Mucosa of descending colon (tissue), 3 donors: ENCODE results near the gene SMKR1. TPM values are rescaled to one million over a fixed set of nuclear protein-coding genes. Genes with fewer than 3 reads are reported as not detected.

Source experiments
- ATAC-seq: fragments of 200-7000 bp; cut with Tn5 transposase; one replicate; pipeline ENCODE4 v1.9.1; 2020; ENCODE audit warnings: mild to moderate bottlenecking, moderate library complexity
- DNase-seq, 3 donors: peaks; one replicate each; pipeline ENCODE4 v3.0.0-alpha.2; 2020
- H3K36me3 ChIP-seq: fragments of 200-600 bp; one replicate; pipeline ENCODE4 v1.8.0; 2021; ENCODE audit warnings: low read depth, mild to moderate bottlenecking
- H3K4me1 ChIP-seq: fragments of 200-600 bp; one replicate; pipeline ENCODE4 v1.8.0; 2021; ENCODE audit warnings: low read depth, mild to moderate bottlenecking
- H3K4me3 ChIP-seq: fragments of 200-600 bp; one replicate; pipeline ENCODE4 v1.8.0; 2021; ENCODE audit warnings: mild to moderate bottlenecking
- H3K9me3 ChIP-seq: fragments of 200-600 bp; one replicate; pipeline ENCODE4 v1.8.0; 2021; ENCODE audit warnings: mild to moderate bottlenecking
- intact Hi-C, 2 donors: fragments of 100-400 bp; cut with DNase I in 1 of 2; cut with micrococcal nuclease in 1 of 2; formaldehyde crosslinking; loops; one replicate each; pipeline versions ENCODE4 v1.11.0 to v1.11.1; 2022; cut with DNase I, micrococcal nuclease
- total RNA-seq, 3 donors: library from RNA; stranded (reverse); fragmentation: NEBNext Ultra II Directional in 2 of 3; extraction: Animal tissue kit (Norgen Biotek cat#: 25700) in 2 of 3; gene quantifications; one replicate each; pipeline versions ENCODE4 v1.2.1 to v1.2.4, GENCODE V29; 2021 to 2023
- TF ChIP-seq, protein P1 (sequence below): fragments of 200-600 bp; IDR thresholded peaks from one replicate; pipeline ENCODE4 v1.8.0; 2022; ENCODE audit warnings: antibody characterized with exemption, mild to moderate bottlenecking
- donor health status: DM: no; HTN: no; CAD: no; lungs with moderate emphysema.
- donor health status: DM: no; HTN: no; CAD: no.
- donor health status: DM: no; HTN: yes; CAD: no.

The SMKR1 gene
- total RNA-seq, 3 donors from 2014 or later: not detected

DNA sequence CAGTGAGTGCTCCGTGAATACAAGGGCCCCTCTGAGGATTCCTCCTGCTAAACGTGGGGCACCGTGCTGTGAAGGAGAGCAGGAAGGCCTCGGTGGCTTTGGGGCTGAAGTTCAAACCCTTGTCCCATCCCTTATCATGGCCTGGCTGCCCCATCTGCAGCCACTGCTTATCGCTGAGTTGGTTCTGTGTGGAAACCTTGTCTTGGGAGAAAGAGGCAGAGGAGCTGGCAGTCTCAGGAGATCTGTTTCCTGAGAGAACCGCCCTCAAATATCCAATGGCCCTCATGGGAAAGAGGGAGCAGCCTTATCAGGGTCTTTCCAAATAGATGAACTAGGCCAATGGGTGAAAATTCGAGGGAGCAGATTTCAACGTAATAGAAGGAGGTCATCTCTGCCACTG lies 57.2 kb downstream of the SMKR1 start:
- DNase-seq: no peak
- no peak overlapping the region for H3K4me3 ChIP-seq
- no peaks in the 10 kb centered on the region for H3K36me3 ChIP-seq
- H3K9me3 ChIP-seq: no peaks in the 10 kb centered on the region
- H3K4me1 ChIP-seq: no peaks in the 10 kb centered on the region
- ATAC-seq: no peak
- intact Hi-C loops: no loop called here
- TF ChIP-seq, protein P1, sequence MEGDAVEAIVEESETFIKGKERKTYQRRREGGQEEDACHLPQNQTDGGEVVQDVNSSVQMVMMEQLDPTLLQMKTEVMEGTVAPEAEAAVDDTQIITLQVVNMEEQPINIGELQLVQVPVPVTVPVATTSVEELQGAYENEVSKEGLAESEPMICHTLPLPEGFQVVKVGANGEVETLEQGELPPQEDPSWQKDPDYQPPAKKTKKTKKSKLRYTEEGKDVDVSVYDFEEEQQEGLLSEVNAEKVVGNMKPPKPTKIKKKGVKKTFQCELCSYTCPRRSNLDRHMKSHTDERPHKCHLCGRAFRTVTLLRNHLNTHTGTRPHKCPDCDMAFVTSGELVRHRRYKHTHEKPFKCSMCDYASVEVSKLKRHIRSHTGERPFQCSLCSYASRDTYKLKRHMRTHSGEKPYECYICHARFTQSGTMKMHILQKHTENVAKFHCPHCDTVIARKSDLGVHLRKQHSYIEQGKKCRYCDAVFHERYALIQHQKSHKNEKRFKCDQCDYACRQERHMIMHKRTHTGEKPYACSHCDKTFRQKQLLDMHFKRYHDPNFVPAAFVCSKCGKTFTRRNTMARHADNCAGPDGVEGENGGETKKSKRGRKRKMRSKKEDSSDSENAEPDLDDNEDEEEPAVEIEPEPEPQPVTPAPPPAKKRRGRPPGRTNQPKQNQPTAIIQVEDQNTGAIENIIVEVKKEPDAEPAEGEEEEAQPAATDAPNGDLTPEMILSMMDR: no peak

DNA sequence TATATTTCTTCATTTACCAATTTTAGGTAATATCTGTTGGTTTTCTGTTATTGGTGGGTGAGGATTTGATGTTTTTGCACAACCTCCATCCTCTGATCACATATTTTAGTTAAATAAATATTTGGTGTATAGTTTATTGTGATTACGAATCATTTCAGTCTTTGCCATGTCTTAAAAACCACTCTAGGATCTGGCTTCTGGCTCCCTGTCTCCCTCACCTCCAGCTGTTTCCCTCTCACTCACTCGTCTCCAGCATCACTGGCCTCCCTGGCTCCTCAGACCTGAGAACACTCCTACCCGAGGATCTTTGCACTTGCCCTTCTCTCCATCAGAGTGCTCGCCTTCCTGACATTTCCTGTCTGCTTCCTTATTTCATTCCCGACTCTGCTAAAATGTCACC lies 58.5 kb downstream of the SMKR1 start:
- intact Hi-C loops: no loop called here
- no peak for DNase-seq
- H3K4me1 ChIP-seq: no peaks in the 10 kb centered on the region
- TF ChIP-seq, protein P1: no peak
- no peaks in the 10 kb centered on the region for H3K36me3 ChIP-seq
- no peaks in the 10 kb centered on the region for H3K9me3 ChIP-seq
- no peak overlapping the region for H3K4me3 ChIP-seq
- ATAC-seq: no peak

DNA sequence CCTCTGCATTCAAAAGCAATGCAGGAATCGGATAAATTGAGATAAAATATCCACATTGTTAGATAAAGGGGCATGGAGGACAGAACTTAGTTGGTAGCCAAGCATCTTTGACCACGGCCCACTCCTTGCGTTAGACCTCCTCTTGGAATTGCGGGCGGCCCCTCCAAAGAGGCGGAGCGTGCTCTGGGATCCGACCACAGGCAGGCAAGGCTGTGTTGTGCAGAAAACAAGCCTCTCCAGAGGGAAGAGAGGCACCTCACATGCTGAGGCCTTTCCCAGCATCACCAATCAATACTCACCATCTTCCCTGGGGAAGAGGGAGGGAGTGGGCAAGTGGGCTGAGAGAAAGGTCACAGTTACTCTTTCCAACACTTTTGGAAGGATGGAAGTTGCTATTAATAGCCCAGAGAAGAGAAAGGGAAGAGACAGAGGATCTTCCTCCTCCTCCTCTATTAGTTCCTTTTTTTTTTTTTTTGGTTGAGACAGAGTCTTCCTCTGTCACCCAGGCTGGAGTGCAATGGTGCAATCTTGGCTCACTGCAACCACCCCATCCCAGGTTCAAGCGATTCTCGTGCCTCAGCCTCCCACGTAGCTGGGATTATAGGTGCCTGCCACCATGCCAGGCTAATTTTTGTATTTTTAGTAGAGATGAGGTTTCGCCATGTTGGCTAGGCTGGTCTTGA lies 59.5 kb downstream of the SMKR1 start:
- Histone ChIP-seq H3K36me3 (no peaks in the 10 kb centered on the region), H3K4me3 (no peak overlapping the region), H3K4me1 (no peaks in the 10 kb centered on the region), H3K9me3 (no peaks in the 10 kb centered on the region)
- intact Hi-C loops: no loop called here
- DNase-seq (no peak), ATAC-seq (no peak)
- TF ChIP-seq, protein P1: no peak

Other genes with a start within 250 kb of the SMKR1 start
- gene STRIP2, start 68.1 kb upstream of the SMKR1 start, total RNA-seq: 1 to 10 TPM in 2 of 3 donors, under 1 TPM in 1; 0.09 to 1.3 (median 1.3) TPM
- gene NRF1, start 109.2 kb downstream of the SMKR1 start, total RNA-seq: 10 to 100 TPM; 13.3 to 21.8 (median 17.4) TPM